ENCODE measurements around the gene CEACAM16.
"Not testable (repeated sequence)": the region's sequence is repeated elsewhere in the genome, so short reads cannot be mapped to it uniquely, and the experiment has no call there.

GRCh38 chr19:44721369-44721768, 22.4 kb downstream of the CEACAM16 start:
- not testable (repeated sequence) for TF ChIP-seq CTCF (IDR thresholded peaks at IDR 0.05 in 2 of 3, conservative IDR thresholded peaks at IDR 0.05 in 1 of 3; ENCODE audit: borderline replicate concordance in 1 of 3, insufficient read depth in 1 of 3, low read depth in 2 of 3, low read length in 2 of 3); FOSL1 (IDR thresholded peaks at IDR 0.05; ENCODE audit: low read depth); RAD21 (IDR thresholded peaks at IDR 0.05; ENCODE audit: low read depth); POLR2A (IDR thresholded peaks at IDR 0.05; ENCODE audit: borderline replicate concordance, extremely low read depth, insufficient read depth, insufficient read length); EZH2phosphoT487 (IDR thresholded peaks at IDR 0.05; ENCODE audit: borderline replicate concordance)

Data from HCT116 (cell line).